A673 (cell line): ENCODE measurements around the gene ACP7. TPM values are rescaled to one million over a fixed set of nuclear protein-coding genes. Genes with fewer than 3 reads are reported as not detected.

Source experiments
- BruUV-seq: library from RNA; stranded (reverse); fragments of 400-500 nt; replicated peaks from 2 replicates; lab custom pipeline; 2021; lab: Mats Ljungman, UMichigan
- CTCF ChIA-PET: fragments of 300-600 bp; sonication (Branson Sonifier 250); formaldehyde crosslinking; loops from one replicate; lab custom pipeline; 2022; ENCODE audit warnings: antibody characterized with exemption; lab: Charles Lee
- POLR2A ChIA-PET: fragments of 300-600 bp; sonication (Branson Sonifier 250); formaldehyde crosslinking; loops from one replicate; lab custom pipeline; 2022; ENCODE audit warnings: antibody characterized with exemption; ENCODE audit not compliant: low non-redundant PET; lab: Charles Lee
- DNase-seq: peaks from one replicate; pipeline ENCODE4 v3.0.0-alpha.2; 2015; ENCODE audit warnings: low spot score
- H3K27ac ChIP-seq: fragments of 200-600 bp; sonication (generic); 2 replicates; pipeline ENCODE4 v1.5.1; 2016; ENCODE audit warnings: mixed run types, low read depth, mild to moderate bottlenecking, mixed read lengths, antibody characterized with exemption, low read length; ENCODE audit not compliant: poor library complexity, severe bottlenecking
- H3K27me3 ChIP-seq: fragments of 200-600 bp; sonication (generic); replicated peaks from 2 replicates; pipeline ENCODE4 v1.6.1; 2017; ENCODE audit warnings: mixed run types, low read depth, mild to moderate bottlenecking, mixed read lengths, antibody characterized with exemption, low read length; ENCODE audit not compliant: insufficient read depth, poor library complexity
- H3K36me3 ChIP-seq: fragments of 200-600 bp; sonication (generic); 2 replicates; pipeline ENCODE4 v1.6.1; 2016; ENCODE audit warnings: mixed run types, mild to moderate bottlenecking, mixed read lengths, antibody characterized with exemption, low read length; ENCODE audit not compliant: insufficient read depth, poor library complexity, severe bottlenecking
- H3K4me1 ChIP-seq: fragments of 200-600 bp; sonication (generic); 2 replicates; pipeline ENCODE4 v1.6.1; 2017; ENCODE audit warnings: mixed run types, mild to moderate bottlenecking, mixed read lengths, antibody characterized with exemption, low read length; ENCODE audit not compliant: insufficient read depth, poor library complexity, severe bottlenecking
- H3K4me3 ChIP-seq: fragments of 200-600 bp; sonication (generic); 2 replicates; pipeline ENCODE4 v1.5.1; 2016; ENCODE audit warnings: low read depth, mixed run types, mild to moderate bottlenecking, mixed read lengths, low read length; ENCODE audit not compliant: poor library complexity, severe bottlenecking
- H3K9me3 ChIP-seq: fragments of 200-600 bp; sonication (generic); 2 replicates; pipeline ENCODE4 v1.6.1; 2016; ENCODE audit warnings: mixed run types, low read depth, mild to moderate bottlenecking, mixed read lengths, antibody characterized with exemption, low read length; ENCODE audit not compliant: poor library complexity, severe bottlenecking
- CTCF ChIP-seq: fragments of 300-800, 200-600 bp; sonication (generic); conservative IDR thresholded peaks from 2 replicates; pipeline ENCODE4 v1.5.1; 2017; ENCODE audit warnings: low read depth, mild to moderate bottlenecking, antibody characterized with exemption, low read length, moderate library complexity, mixed read lengths
- EZH2 ChIP-seq: fragments of 200-600 bp; sonication (generic); IDR thresholded peaks from 2 replicates; pipeline ENCODE4 v1.6.1; 2017; ENCODE audit warnings: borderline replicate concordance, low read depth, mild to moderate bottlenecking, mixed read lengths, antibody characterized with exemption, low read length; ENCODE audit not compliant: poor library complexity, severe bottlenecking
- intact Hi-C: fragments of 100-400 bp; cut with micrococcal nuclease; formaldehyde crosslinking; loops from one replicate; pipeline ENCODE4 v1.10.0; 2022; ENCODE audit not compliant: unreplicated experiment
- total RNA-seq: library from RNA; stranded (reverse); gene quantifications from 2 replicates; pipeline ENCODE4 v1.2.3, GENCODE V29; 2021

Gene ACP7
- total RNA-seq, 1 experiment from 2014 or later, result not detected

- no peak for TF ChIP-seq EZH2
- TF ChIP-seq CTCF, result no peak
- intact Hi-C loops, result no loop called here
- Histone ChIP-seq H3K4me3 (no peak overlapping the region), H3K9me3 (no peaks in the 10 kb centered on the region), H3K27ac (no peak overlapping the region), H3K27me3 (no peaks in the 10 kb centered on the region), H3K36me3 (no peaks in the 10 kb centered on the region), H3K4me1 (no peaks in the 10 kb centered on the region)
- BruUV-seq, result no TSS peak
- ChIA-PET POLR2A (no interaction called here), CTCF (no interaction called here)
- DNase-seq, result no peak
These were observed 66.8 kb downstream of the ACP7 start for GRCh38 chr19:39150807-39151600.

- no peak for TF ChIP-seq EZH2
- no peak for TF ChIP-seq CTCF
- ChIA-PET POLR2A (no interaction called here), CTCF (no interaction called here)
- DNase-seq, result no peak
- intact Hi-C loops, result no loop called here
- BruUV-seq, result no TSS peak
- no peaks in the 10 kb centered on the region for H3K9me3 ChIP-seq
- H3K4me1 ChIP-seq, result no peaks in the 10 kb centered on the region
- H3K27me3 ChIP-seq, result no peaks in the 10 kb centered on the region
- H3K36me3 ChIP-seq, result no peaks in the 10 kb centered on the region
- no peak overlapping the region for H3K4me3 ChIP-seq
- H3K27ac ChIP-seq, result no peak overlapping the region
These were observed 67.9 kb downstream of the ACP7 start for GRCh38 chr19:39152066-39152465.

GRCh38 chr19:39154100-39154628 is 70.0 kb downstream of the ACP7 start:
- Histone ChIP-seq H3K36me3 (no peaks in the 10 kb centered on the region), H3K4me1 (no peaks in the 10 kb centered on the region), H3K27ac (no peak overlapping the region), H3K9me3 (no peaks in the 10 kb centered on the region), H3K27me3 (no peaks in the 10 kb centered on the region), H3K4me3 (no peak overlapping the region)
- no peak for DNase-seq
- no peak for TF ChIP-seq CTCF
- no peak for TF ChIP-seq EZH2
- intact Hi-C loops, result no loop called here
- BruUV-seq, result no TSS peak
- ChIA-PET CTCF (interaction anchor here (0.5 kb wide), 1 partner anchor 720 kb away, joined by 3 read pairs; no protein-coding TSS in a partner anchor), POLR2A (no interaction called here)
